SK-N-MC (cell line): ENCODE results near the gene USH2A.
A peak's percentile ranks its signal among the peaks of the same experiment; 100 is the strongest.

Source experiments
- DNase-seq: peaks from one replicate; pipeline ENCODE4 v3.0.0-alpha.2; 2011; ENCODE audit warnings: low read depth, low spot score
- H3K27ac ChIP-seq: fragments of 200-600 bp; sonication (generic); 2 replicates; pipeline ENCODE4 v1.5.1; 2016; ENCODE audit warnings: mixed run types
- H3K36me3 ChIP-seq: fragments of 200-600 bp; sonication (generic); 2 replicates; pipeline ENCODE4 v1.6.1; 2017; ENCODE audit warnings: antibody characterized with exemption, low read length, mixed read lengths; ENCODE audit not compliant: insufficient read depth
- H3K4me3 ChIP-seq: fragments of 200-600 bp; sonication (generic); 2 replicates; pipeline ENCODE4 v1.5.1; 2016
- H3K9ac ChIP-seq: fragments of 200-600 bp; sonication (generic); 2 replicates; pipeline ENCODE4 v1.8.0; 2017; ENCODE audit warnings: mixed run types, mixed read lengths; ENCODE audit not compliant: insufficient read length
- H3K9me3 ChIP-seq: fragments of 200-600 bp; sonication (generic); 2 replicates; pipeline ENCODE4 v1.6.1; 2017; ENCODE audit warnings: low read depth, mild to moderate bottlenecking, antibody characterized with exemption, low read length, moderate library complexity, mixed read lengths
- EZH2 ChIP-seq: fragments of 200-600 bp; sonication (generic); IDR thresholded peaks from one replicate; pipeline ENCODE4 v1.6.1; 2017; ENCODE audit warnings: antibody characterized with exemption
- FOXP2 ChIP-seq: optimal IDR thresholded peaks from 2 replicates; pipeline ENCODE3; 2011; ENCODE audit warnings: mild to moderate bottlenecking, moderate library complexity; ENCODE audit not compliant: insufficient read depth; ENCODE audit errors: extremely low read length, control extremely low read depth
- POLR2AphosphoS5 ChIP-seq: IDR thresholded peaks from 2 replicates; pipeline ENCODE4 v1.6.1; 2012; ENCODE audit warnings: mild to moderate bottlenecking, low read depth, low read length, borderline replicate concordance

Gene USH2A

GRCh38 chr1:215617979-215618378, 805.3 kb downstream of the USH2A start:
- DNase-seq: no peak
- Histone ChIP-seq H3K9me3 (peaks cover 5% of the 10 kb centered on the region; the same call in 1 of the 2 replicates), H3K36me3 (peaks cover 28% of the 10 kb centered on the region), H3K27ac (no peak overlapping the region), H3K9ac (no peak overlapping the region), H3K4me3 (no peak overlapping the region)
- TF ChIP-seq EZH2 (no peak), POLR2AphosphoS5 (no peak), FOXP2 (no peak)

- peaks cover 24% of the 10 kb centered on the region for H3K36me3 ChIP-seq
- DNase-seq: no peak
- TF ChIP-seq POLR2AphosphoS5: no peak
- TF ChIP-seq FOXP2: no peak
- TF ChIP-seq EZH2: no peak
- H3K9me3 ChIP-seq: peaks cover 5% of the 10 kb centered on the region; the same call in 1 of the 2 replicates
- H3K9ac ChIP-seq: no peak overlapping the region
- peak overlapping the region; percentile 79 for H3K27ac ChIP-seq
- peak overlapping the region; percentile 47 for H3K4me3 ChIP-seq
Measured at GRCh38 chr1:215612391-215612790, 810.9 kb downstream of the USH2A start.

- TF ChIP-seq FOXP2 (no peak), EZH2 (no peak), POLR2AphosphoS5 (no peak)
- H3K9ac ChIP-seq: no peak overlapping the region
- no peak for DNase-seq
- peaks cover 26% of the 10 kb centered on the region for H3K36me3 ChIP-seq
- H3K4me3 ChIP-seq: no peak overlapping the region
- no peak overlapping the region for H3K27ac ChIP-seq
- peaks cover 4% of the 10 kb centered on the region; the same call in 1 of the 2 replicates for H3K9me3 ChIP-seq
Measured at GRCh38 chr1:215608646-215609045, 814.6 kb downstream of the USH2A start.

- Histone ChIP-seq H3K9ac (no peak overlapping the region), H3K36me3 (peaks cover 17% of the 10 kb centered on the region), H3K9me3 (no peaks in the 10 kb centered on the region), H3K27ac (no peak overlapping the region), H3K4me3 (no peak overlapping the region)
- TF ChIP-seq EZH2 (no peak), POLR2AphosphoS5 (no peak), FOXP2 (no peak)
- no peak for DNase-seq
Measured at GRCh38 chr1:215607412-215607811, 815.8 kb downstream of the USH2A start.

- peaks cover 23% of the 10 kb centered on the region for H3K36me3 ChIP-seq
- H3K4me3 ChIP-seq: no peak overlapping the region
- H3K9me3 ChIP-seq: no peaks in the 10 kb centered on the region
- TF ChIP-seq FOXP2: no peak
- no peak overlapping the region for H3K9ac ChIP-seq
- DNase-seq: no peak
- H3K27ac ChIP-seq: no peak overlapping the region
Measured at GRCh38 chr1:215606564-215607168, 816.6 kb downstream of the USH2A start.

- TF ChIP-seq FOXP2: no peak
- TF ChIP-seq POLR2AphosphoS5: no peak
- TF ChIP-seq EZH2: no peak
- Histone ChIP-seq H3K36me3 (peaks cover 23% of the 10 kb centered on the region), H3K4me3 (no peak overlapping the region), H3K9me3 (no peaks in the 10 kb centered on the region), H3K9ac (no peak overlapping the region), H3K27ac (no peak overlapping the region)
- DNase-seq: no peak
Measured at GRCh38 chr1:215606036-215606435, 817.2 kb downstream of the USH2A start.

GRCh38 chr1:215605011-215605621, 818.1 kb downstream of the USH2A start:
- H3K4me3 ChIP-seq: no peak overlapping the region
- H3K9ac ChIP-seq: no peak overlapping the region
- H3K9me3 ChIP-seq: no peaks in the 10 kb centered on the region
- H3K27ac ChIP-seq: no peak overlapping the region
- peaks cover 23% of the 10 kb centered on the region for H3K36me3 ChIP-seq
- no peak for TF ChIP-seq POLR2AphosphoS5
- TF ChIP-seq EZH2: no peak
- no peak for TF ChIP-seq FOXP2
- DNase-seq: no peak

- peaks cover 17% of the 10 kb centered on the region for H3K36me3 ChIP-seq
Measured at GRCh38 chr1:215603319-215603718, 819.9 kb downstream of the USH2A start.

GRCh38 chr1:215601276-215601675, 822.0 kb downstream of the USH2A start:
- H3K9me3 ChIP-seq: no peaks in the 10 kb centered on the region
- H3K4me3 ChIP-seq: no peak overlapping the region
- H3K9ac ChIP-seq: no peak overlapping the region
- H3K27ac ChIP-seq: no peak overlapping the region
- peaks cover 14% of the 10 kb centered on the region for H3K36me3 ChIP-seq
- TF ChIP-seq EZH2 (no peak), FOXP2 (no peak), POLR2AphosphoS5 (no peak)
- no peak for DNase-seq

More at GRCh38 chr1:215603319-215603718, 819.9 kb downstream of the USH2A start:
- no peak for TF ChIP-seq POLR2AphosphoS5
- no peak for TF ChIP-seq FOXP2
- TF ChIP-seq EZH2: no peak
- no peaks in the 10 kb centered on the region for H3K9me3 ChIP-seq
- DNase-seq: no peak
- H3K9ac ChIP-seq: peak overlapping the region; percentile 14
- H3K27ac ChIP-seq: no peak overlapping the region
- no peak overlapping the region for H3K4me3 ChIP-seq
